Neural cell (in vitro differentiated cells): ENCODE data around the gene VASH1.

Source experiments
- EP300 ChIP-seq: fragments of 450-650 bp; conservative IDR thresholded peaks from 2 replicates; pipeline ENCODE4 v1.6.1; 2014; ENCODE audit warnings: antibody characterized with exemption, mild to moderate bottlenecking, moderate library complexity; ENCODE audit not compliant: poor library complexity, severe bottlenecking
- TF ChIP-seq, protein P1 (sequence below): fragments of 450-650 bp; IDR thresholded peaks from 2 replicates; pipeline ENCODE4 v1.5.1; 2014; ENCODE audit warnings: antibody characterized with exemption, mild to moderate bottlenecking, moderate library complexity; ENCODE audit not compliant: poor library complexity, severe bottlenecking

DNA sequence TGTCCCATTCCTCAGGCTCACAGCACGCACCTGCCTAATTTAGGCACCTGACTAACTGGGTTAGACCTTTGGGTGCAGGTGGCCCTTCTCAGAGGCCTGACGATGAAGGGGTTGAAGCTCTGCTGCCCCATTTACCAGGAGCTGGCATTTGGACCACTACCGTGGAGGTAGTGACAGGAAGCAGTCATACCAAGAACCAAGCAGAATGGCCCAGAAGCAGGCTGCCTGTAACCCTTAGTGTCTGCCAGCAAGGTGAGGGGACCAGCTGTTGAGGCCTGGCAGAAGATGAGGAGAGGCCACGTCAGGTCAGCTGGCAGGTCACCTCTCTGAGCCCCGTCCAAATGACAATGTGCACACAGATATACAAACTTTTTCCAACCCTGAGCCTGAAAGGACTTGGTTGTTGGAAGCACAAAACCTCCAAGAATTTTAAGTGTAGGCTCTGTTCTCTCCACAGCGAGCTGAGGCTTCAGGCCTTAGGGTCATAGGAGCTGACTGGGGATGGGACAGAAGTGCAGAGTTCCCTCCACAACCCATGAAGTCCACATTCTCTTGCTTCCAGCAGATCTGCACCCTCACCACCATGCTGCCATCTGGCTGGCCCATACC, 23.1 kb downstream of the VASH1 start:
- TF ChIP-seq, protein P1, sequence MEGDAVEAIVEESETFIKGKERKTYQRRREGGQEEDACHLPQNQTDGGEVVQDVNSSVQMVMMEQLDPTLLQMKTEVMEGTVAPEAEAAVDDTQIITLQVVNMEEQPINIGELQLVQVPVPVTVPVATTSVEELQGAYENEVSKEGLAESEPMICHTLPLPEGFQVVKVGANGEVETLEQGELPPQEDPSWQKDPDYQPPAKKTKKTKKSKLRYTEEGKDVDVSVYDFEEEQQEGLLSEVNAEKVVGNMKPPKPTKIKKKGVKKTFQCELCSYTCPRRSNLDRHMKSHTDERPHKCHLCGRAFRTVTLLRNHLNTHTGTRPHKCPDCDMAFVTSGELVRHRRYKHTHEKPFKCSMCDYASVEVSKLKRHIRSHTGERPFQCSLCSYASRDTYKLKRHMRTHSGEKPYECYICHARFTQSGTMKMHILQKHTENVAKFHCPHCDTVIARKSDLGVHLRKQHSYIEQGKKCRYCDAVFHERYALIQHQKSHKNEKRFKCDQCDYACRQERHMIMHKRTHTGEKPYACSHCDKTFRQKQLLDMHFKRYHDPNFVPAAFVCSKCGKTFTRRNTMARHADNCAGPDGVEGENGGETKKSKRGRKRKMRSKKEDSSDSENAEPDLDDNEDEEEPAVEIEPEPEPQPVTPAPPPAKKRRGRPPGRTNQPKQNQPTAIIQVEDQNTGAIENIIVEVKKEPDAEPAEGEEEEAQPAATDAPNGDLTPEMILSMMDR: no peak
- no peak for TF ChIP-seq EP300
